Hindlimb muscle (tissue), 1 donor: ENCODE data around the gene ZFY. TPM values are rescaled to one million over a fixed set of nuclear protein-coding genes. Genes with fewer than 3 reads are reported as not detected.

Experiments
- DNase-seq: peaks from one replicate; pipeline ENCODE4 v3.0.0-alpha.2; 2013
- polyA plus RNA-seq: library from polyadenylated mRNA; unstranded; fragments of 120-200 nt; gene quantifications from one replicate; pipeline ENCODE4 v1.2.1, GENCODE V29; 2013; ENCODE audit not compliant: insufficient read length

Gene ZFY
- 11.9 TPM for polyA plus RNA-seq

- peak; percentile 56 for DNase-seq
Measured at GRCh38 chrY:2934861-2935715, at the start of gene ZFY. Gene ZFY (plus strand): TSS chrY:2935381. CDS start chrY:2953937, 18,556 bp downstream.

- no peak for DNase-seq
Measured at GRCh38 chrY:2885880-2886279, 49.3 kb upstream of the ZFY start.

GRCh38 chrY:2887386-2887785 lies 47.8 kb upstream of the ZFY start:
- no peak for DNase-seq

GRCh38 chrY:2887955-2888354 lies 47.2 kb upstream of the ZFY start:
- DNase-seq: no peak

- no peak for DNase-seq
Measured at GRCh38 chrY:2893471-2893870, 41.7 kb upstream of the ZFY start.

- no peak for DNase-seq
Measured at GRCh38 chrY:2896050-2896449, 39.1 kb upstream of the ZFY start.

- no peak for DNase-seq
Measured at GRCh38 chrY:2907356-2907755, 27.8 kb upstream of the ZFY start.

GRCh38 chrY:2913066-2913815 lies 21.9 kb upstream of the ZFY start:
- DNase-seq: no peak

- peak; percentile 23 for DNase-seq
Measured at GRCh38 chrY:2934078-2934477, 1.1 kb upstream of the ZFY start.

GRCh38 chrY:2935716-2936435 lies 695 bp downstream of the ZFY start:
- peak; percentile 90 for DNase-seq

GRCh38 chrY:2936436-2936750 lies 1.2 kb downstream of the ZFY start:
- DNase-seq: no peak

GRCh38 chrY:2937149-2937548 lies 2.0 kb downstream of the ZFY start:
- DNase-seq: no peak

GRCh38 chrY:2949590-2950252 lies 14.5 kb downstream of the ZFY start:
- DNase-seq: no peak

GRCh38 chrY:2950655-2951054 lies 15.5 kb downstream of the ZFY start:
- DNase-seq: no peak

GRCh38 chrY:2952912-2953311 lies 17.7 kb downstream of the ZFY start:
- DNase-seq: no peak

- DNase-seq: no peak
Measured at GRCh38 chrY:2954735-2955134, 19.6 kb downstream of the ZFY start.

GRCh38 chrY:2955561-2955960 lies 20.4 kb downstream of the ZFY start:
- DNase-seq: no peak

GRCh38 chrY:2962061-2962460 lies 26.9 kb downstream of the ZFY start:
- DNase-seq: no peak

- no peak for DNase-seq
Measured at GRCh38 chrY:2964814-2965213, 29.6 kb downstream of the ZFY start.

- DNase-seq: no peak
Measured at GRCh38 chrY:2965629-2966028, 30.4 kb downstream of the ZFY start.

GRCh38 chrY:2969561-2969960 lies 34.4 kb downstream of the ZFY start:
- no peak for DNase-seq

GRCh38 chrY:2972708-2973107 lies 37.5 kb downstream of the ZFY start:
- no peak for DNase-seq
